PC-9 (cell line): ENCODE results near the gene CEP131. TPM values are rescaled to one million over a fixed set of nuclear protein-coding genes. Genes with fewer than 3 reads are reported as not detected.

ENCODE experiments used
- BruUV-seq: library from RNA; stranded (reverse); fragments of 400-500 nt; replicated peaks from 2 replicates; lab custom pipeline; 2021; lab: Mats Ljungman, UMichigan
- CTCF ChIA-PET: fragments of 300-600 bp; sonication (Branson Sonifier 250); formaldehyde crosslinking; loops from one replicate; lab custom pipeline; 2022; ENCODE audit warnings: antibody characterized with exemption; lab: Charles Lee
- POLR2A ChIA-PET: fragments of 300-600 bp; sonication (Branson Sonifier 250); formaldehyde crosslinking; loops from one replicate; lab custom pipeline; 2022; ENCODE audit warnings: antibody characterized with exemption; ENCODE audit not compliant: unreplicated experiment; lab: Charles Lee
- DNase-seq, 2 experiments: peaks; one replicate each; pipeline versions ENCODE4 v3.0.0 to v3.0.0-alpha.2; 2015 to 2022; ENCODE audit warnings: mixed read lengths in 1 of 2
- H2AFZ ChIP-seq: fragments of 200-600 bp; sonication (generic); 2 replicates; pipeline ENCODE4 v1.8.1; 2017; ENCODE audit warnings: antibody characterized with exemption
- H3F3A ChIP-seq: fragments of 200-600 bp; sonication (generic); 2 replicates; pipeline ENCODE4 v1.8.1; 2017; ENCODE audit warnings: antibody characterized with exemption, mild to moderate bottlenecking, low read depth; ENCODE audit not compliant: insufficient read depth
- H3K27ac ChIP-seq: fragments of 200-600 bp; sonication (generic); 2 replicates; pipeline ENCODE4 v1.6.1; 2016; ENCODE audit warnings: mixed run types
- H3K27me3 ChIP-seq: fragments of 200-600 bp; sonication (generic); 2 replicates; pipeline ENCODE4 v1.6.1; 2016; ENCODE audit warnings: low read depth, mixed run types; ENCODE audit not compliant: insufficient read depth
- H3K36me3 ChIP-seq: fragments of 200-600 bp; sonication (generic); 2 replicates; pipeline ENCODE4 v1.6.1; 2016; ENCODE audit warnings: low read depth, mixed run types
- H3K4me1 ChIP-seq: fragments of 200-600 bp; sonication (generic); replicated peaks from 2 replicates; pipeline ENCODE4 v1.6.1; 2016; ENCODE audit warnings: mixed run types; ENCODE audit not compliant: insufficient read depth
- H3K4me2 ChIP-seq: fragments of 200-600 bp; sonication (generic); 2 replicates; pipeline ENCODE4 v1.6.1; 2017; ENCODE audit warnings: mixed run types
- H3K4me3 ChIP-seq: fragments of 200-600 bp; sonication (generic); 2 replicates; pipeline ENCODE4 v1.6.1; 2016; ENCODE audit warnings: mixed run types
- H3K79me2 ChIP-seq: fragments of 200-600 bp; sonication (generic); 2 replicates; pipeline ENCODE4 v1.6.1; 2017; ENCODE audit warnings: low read depth, mixed run types
- H3K9me2 ChIP-seq: fragments of 200-600 bp; sonication (generic); 2 replicates; pipeline ENCODE4 v1.8.1; 2017; ENCODE audit warnings: mild to moderate bottlenecking; ENCODE audit not compliant: insufficient read depth
- H3K9me3 ChIP-seq: fragments of 200-600 bp; sonication (generic); 2 replicates; pipeline ENCODE4 v1.8.1; 2016; ENCODE audit warnings: low read depth; ENCODE audit not compliant: insufficient read depth
- H4K20me1 ChIP-seq: fragments of 200-600 bp; sonication (generic); 2 replicates; pipeline ENCODE4 v1.8.1; 2017; ENCODE audit not compliant: insufficient read depth
- EZH2 ChIP-seq: fragments of 200-600 bp; sonication (generic); IDR thresholded peaks from 2 replicates; pipeline ENCODE4 v1.8.0; 2017; ENCODE audit warnings: antibody characterized with exemption, low read depth
- intact Hi-C: fragments of 100-400 bp; cut with micrococcal nuclease; formaldehyde crosslinking; loops from one replicate; pipeline ENCODE4 v1.10.0; 2022; ENCODE audit not compliant: unreplicated experiment
- total RNA-seq: library from RNA; stranded (reverse); gene quantifications from 2 replicates; pipeline ENCODE4 v1.2.3, GENCODE V29; 2021
- TF ChIP-seq, protein P1 (sequence below): fragments of 200-600 bp; sonication (generic); conservative IDR thresholded peaks from 2 replicates; pipeline ENCODE4 v1.6.1; 2017; ENCODE audit warnings: mixed run types, antibody characterized with exemption, mild to moderate bottlenecking, moderate library complexity

Gene CEP131
- total RNA-seq, 1 experiment from 2014 or later = 24.4 TPM

DNA sequence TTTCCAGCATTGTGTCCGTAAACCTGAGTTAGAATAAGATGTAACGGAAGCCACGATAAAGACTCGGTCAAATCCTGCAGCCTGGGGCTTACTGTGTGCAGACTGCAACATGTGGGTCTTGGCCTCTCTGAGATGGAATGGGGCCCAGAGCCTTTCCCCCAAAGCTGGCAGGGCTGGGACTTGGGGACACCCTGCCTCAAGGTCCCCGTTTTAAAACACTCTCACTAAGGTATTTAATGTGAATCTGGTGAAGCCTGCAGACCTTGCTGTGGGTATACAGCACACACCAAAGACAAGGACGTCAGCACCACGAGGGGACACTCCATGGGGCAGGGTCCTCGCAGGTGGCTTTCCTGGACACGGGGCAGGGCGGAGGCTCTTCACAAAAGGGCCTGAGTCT is 18.4 kb upstream of the CEP131 start:
- H3K36me3 ChIP-seq = no peaks in the 10 kb centered on the region
- TF ChIP-seq, protein P1, sequence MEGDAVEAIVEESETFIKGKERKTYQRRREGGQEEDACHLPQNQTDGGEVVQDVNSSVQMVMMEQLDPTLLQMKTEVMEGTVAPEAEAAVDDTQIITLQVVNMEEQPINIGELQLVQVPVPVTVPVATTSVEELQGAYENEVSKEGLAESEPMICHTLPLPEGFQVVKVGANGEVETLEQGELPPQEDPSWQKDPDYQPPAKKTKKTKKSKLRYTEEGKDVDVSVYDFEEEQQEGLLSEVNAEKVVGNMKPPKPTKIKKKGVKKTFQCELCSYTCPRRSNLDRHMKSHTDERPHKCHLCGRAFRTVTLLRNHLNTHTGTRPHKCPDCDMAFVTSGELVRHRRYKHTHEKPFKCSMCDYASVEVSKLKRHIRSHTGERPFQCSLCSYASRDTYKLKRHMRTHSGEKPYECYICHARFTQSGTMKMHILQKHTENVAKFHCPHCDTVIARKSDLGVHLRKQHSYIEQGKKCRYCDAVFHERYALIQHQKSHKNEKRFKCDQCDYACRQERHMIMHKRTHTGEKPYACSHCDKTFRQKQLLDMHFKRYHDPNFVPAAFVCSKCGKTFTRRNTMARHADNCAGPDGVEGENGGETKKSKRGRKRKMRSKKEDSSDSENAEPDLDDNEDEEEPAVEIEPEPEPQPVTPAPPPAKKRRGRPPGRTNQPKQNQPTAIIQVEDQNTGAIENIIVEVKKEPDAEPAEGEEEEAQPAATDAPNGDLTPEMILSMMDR = no peak
- no peak for TF ChIP-seq EZH2
- intact Hi-C loops = loop anchor here (5.0 kb wide), 1 partner anchor 319 kb away; no protein-coding TSS in a partner anchor
- CTCF ChIA-PET = no interaction called here
- peaks cover 6% of the 10 kb centered on the region; the same call in 1 of the 2 replicates for H3K4me1 ChIP-seq
- POLR2A ChIA-PET = no interaction called here
- no peak overlapping the region for H3K4me3 ChIP-seq
- H3F3A ChIP-seq = 0 out of 2 replicates have a peak, but pooled peaks cover 7% of the 10 kb centered on the region
- no peak overlapping the region for H3K4me2 ChIP-seq
- H2AFZ ChIP-seq = no peak overlapping the region
- no peak for DNase-seq
- H4K20me1 ChIP-seq = no peaks in the 10 kb centered on the region; the same call in 1 of the 2 replicates
- no TSS peak for BruUV-seq
- peaks cover 15% of the 10 kb centered on the region for H3K79me2 ChIP-seq
- no peaks in the 10 kb centered on the region for H3K9me3 ChIP-seq
- no peak overlapping the region for H3K27ac ChIP-seq
- no peaks in the 10 kb centered on the region for H3K27me3 ChIP-seq
- no peaks in the 10 kb centered on the region for H3K9me2 ChIP-seq

DNA sequence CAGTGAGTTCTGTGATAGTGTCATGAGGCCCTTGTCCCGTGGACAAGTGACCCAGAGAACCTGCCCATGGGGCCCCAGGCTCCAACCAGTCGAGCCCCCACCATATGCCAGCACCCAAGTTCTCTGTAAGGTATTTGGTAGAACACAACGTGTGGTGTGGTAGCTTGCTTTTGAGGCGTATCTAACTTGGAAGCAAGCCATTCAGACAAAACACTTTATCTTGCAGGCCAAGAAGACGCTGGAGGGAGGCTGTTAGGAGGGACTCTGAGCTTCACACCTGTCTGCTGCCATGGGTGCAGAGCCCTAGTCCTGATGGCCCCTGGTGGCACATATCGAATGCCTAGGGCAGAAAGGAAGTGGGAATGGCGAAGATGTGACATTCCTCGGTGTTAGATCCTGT is 18.0 kb upstream of the CEP131 start:
- H3K27me3 ChIP-seq = no peaks in the 10 kb centered on the region
- H3K4me1 ChIP-seq = peaks cover 6% of the 10 kb centered on the region; the same call in 1 of the 2 replicates
- H3F3A ChIP-seq = 0 out of 2 replicates have a peak, but pooled peaks cover 7% of the 10 kb centered on the region
- no peaks in the 10 kb centered on the region for H3K9me3 ChIP-seq
- H3K27ac ChIP-seq = no peak overlapping the region
- H3K4me3 ChIP-seq = no peak overlapping the region; the same call in 1 of the 2 replicates
- no peaks in the 10 kb centered on the region for H3K9me2 ChIP-seq
- ChIA-PET POLR2A (no interaction called here), CTCF (no interaction called here)
- peak overlapping the region; percentile 87; the same call in 1 of the 2 replicates for H3K4me2 ChIP-seq
- peaks cover 15% of the 10 kb centered on the region for H3K79me2 ChIP-seq
- intact Hi-C loops = loop anchor here (5.0 kb wide), 1 partner anchor 318 kb away; no protein-coding TSS in a partner anchor
- no peak for TF ChIP-seq EZH2
- TF ChIP-seq, protein P1 = no peak
- no peaks in the 10 kb centered on the region; the same call in 1 of the 2 replicates for H4K20me1 ChIP-seq
- H3K36me3 ChIP-seq = no peaks in the 10 kb centered on the region
- no TSS peak for BruUV-seq
- H2AFZ ChIP-seq = no peak overlapping the region
- no peak for DNase-seq

DNA sequence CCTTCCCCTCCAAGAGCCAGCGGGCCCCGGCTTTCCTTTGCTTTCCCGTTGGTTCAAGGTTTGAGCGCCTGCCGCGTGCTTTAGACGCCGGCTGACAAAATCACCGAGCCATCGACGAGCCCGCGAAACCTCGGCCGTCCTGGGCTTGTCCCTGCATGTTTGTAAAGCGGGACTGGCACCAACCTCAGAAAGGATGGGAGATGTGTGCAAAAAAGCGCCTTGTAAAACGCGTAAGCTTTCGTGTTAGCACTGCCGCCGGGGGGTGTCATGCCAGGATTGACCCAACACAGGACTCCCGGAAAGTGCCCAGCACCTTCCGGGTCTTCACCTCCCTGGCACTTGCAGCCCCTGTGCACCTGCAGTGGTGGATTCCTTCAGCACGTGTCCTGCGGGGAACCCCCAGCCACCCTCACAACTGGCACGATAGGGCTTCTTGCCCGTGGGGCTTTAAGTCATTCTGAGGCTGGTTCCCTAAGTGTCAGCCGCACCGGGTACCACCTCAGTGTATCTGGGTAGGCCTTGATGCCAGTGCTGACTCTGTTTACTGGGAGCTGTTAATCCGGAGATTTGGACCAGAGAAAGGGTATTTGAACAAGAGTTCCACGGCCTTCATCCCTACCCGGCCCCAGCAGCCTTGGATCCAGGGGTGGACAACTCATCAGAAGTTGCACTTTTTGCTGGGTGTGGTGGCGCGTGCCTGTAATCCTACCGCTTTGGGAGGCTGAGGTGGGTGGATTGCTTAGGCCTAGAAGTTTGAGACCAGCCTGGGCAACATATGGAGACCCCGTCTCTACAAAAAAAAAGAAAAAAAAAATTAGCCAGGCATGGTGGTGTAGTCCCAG is 17.2 kb upstream of the CEP131 start:
- Histone ChIP-seq H3K4me2 (peak overlapping the region; percentile 87), H3K27me3 (no peaks in the 10 kb centered on the region), H3F3A (0 out of 2 replicates have a peak, but pooled peaks cover 7% of the 10 kb centered on the region), H3K4me3 (peak overlapping the region; percentile 75), H3K36me3 (no peaks in the 10 kb centered on the region), H3K79me2 (peaks cover 15% of the 10 kb centered on the region), H3K4me1 (peaks cover 6% of the 10 kb centered on the region; the same call in 1 of the 2 replicates), H3K9me3 (no peaks in the 10 kb centered on the region), H3K27ac (no peak overlapping the region), H2AFZ (peak overlapping the region; percentile 66; the same call in 1 of the 2 replicates), H3K9me2 (no peaks in the 10 kb centered on the region), H4K20me1 (no peaks in the 10 kb centered on the region; the same call in 1 of the 2 replicates)
- ChIA-PET POLR2A (interaction anchor here (0.6 kb wide), 1 partner anchor 303 kb away, joined by 3 read pairs; no protein-coding TSS in a partner anchor), CTCF (no interaction called here)
- intact Hi-C loops = loop anchor here (1.0 to 5.0 kb wide), 2 partner anchors 251 to 318 kb away; no protein-coding TSS in a partner anchor
- no peak for DNase-seq
- no TSS peak for BruUV-seq
- TF ChIP-seq EZH2 = no peak
- TF ChIP-seq, protein P1 = no peak
